ENCODE measurements around the gene GLCCI1. TPM values are rescaled to one million over a fixed set of nuclear protein-coding genes. Genes with fewer than 3 reads are reported as not detected.

The GLCCI1 gene
- polyA plus RNA-seq, 2 of the 4 experiments (the other 2 are of a cell fraction) = 1.2 to 2.8 TPM

DNA sequence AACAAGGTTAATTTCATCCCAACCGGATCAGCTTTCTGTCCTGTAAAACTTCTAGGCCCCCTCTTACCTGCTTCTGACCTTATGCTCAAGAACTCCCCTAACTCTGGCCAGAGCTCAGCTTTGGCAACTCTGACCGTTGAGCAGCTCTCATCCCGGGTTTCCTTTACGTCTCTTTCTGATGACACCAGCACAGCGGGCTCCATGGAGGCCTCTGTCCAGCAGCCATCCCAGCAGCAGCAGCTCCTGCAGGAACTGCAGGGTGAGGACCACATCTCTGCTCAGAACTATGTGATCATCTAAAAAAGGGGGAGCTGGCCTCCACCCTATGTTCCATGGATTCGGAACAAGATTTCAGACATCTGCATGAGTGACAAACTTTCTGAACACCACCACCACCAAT lies 117.6 kb downstream of the GLCCI1 start (continued):
- TF ChIP-seq RAD21 (conservative IDR thresholded peaks at IDR 0.05 in 1 of 2, IDR thresholded peaks at IDR 0.05 in 1 of 2) (no peak), RCOR1 (IDR thresholded peaks at IDR 0.05; ENCODE audit: low read depth, low read length) (no peak)

- FAIRE-seq (no peak), ATAC-seq (no peak), DNase-seq (ENCODE audit: low read depth in 1 of 2, low spot score in 1 of 2) (no peak)
- Histone ChIP-seq H3K4me1 (no peaks in the 10 kb centered on the region), H3K27ac (no peak overlapping the region), H3K9me3 (no peaks in the 10 kb centered on the region), H3K4me3 (no peak overlapping the region), H3K4me2 (no peak overlapping the region)
- ChIA-PET CTCF (interaction anchor here (2.0 kb wide), 1 partner anchor 14 kb away, joined by 10 read pairs; no protein-coding TSS in a partner anchor), POLR2A (no interaction called here)
- TF ChIP-seq ZSCAN20 (CRISPR knock-in tag; IDR thresholded peaks at IDR 0.05) (no peak), KDM1A (IDR thresholded peaks at IDR 0.05; ENCODE audit: low read depth) (no peak), ZNF302 (CRISPR knock-in tag; IDR thresholded peaks at IDR 0.05) (no peak), RAD21 (conservative IDR thresholded peaks at IDR 0.05 in 1 of 2, IDR thresholded peaks at IDR 0.05 in 1 of 2) (no peak), JUN (IDR thresholded peaks at IDR 0.05) (no peak), CEBPB (IDR thresholded peaks at IDR 0.05) (no peak), RFX5 (IDR thresholded peaks at IDR 0.05) (no peak), ZFP36 (IDR thresholded peaks at IDR 0.05; ENCODE audit: borderline replicate concordance, partially characterized antibody) (no peak), POLR2A (IDR thresholded peaks at IDR 0.05; ENCODE audit: low read length) (no peak), KDM5A (IDR thresholded peaks at IDR 0.05) (no peak)
- TF ChIP-seq, protein P1, sequence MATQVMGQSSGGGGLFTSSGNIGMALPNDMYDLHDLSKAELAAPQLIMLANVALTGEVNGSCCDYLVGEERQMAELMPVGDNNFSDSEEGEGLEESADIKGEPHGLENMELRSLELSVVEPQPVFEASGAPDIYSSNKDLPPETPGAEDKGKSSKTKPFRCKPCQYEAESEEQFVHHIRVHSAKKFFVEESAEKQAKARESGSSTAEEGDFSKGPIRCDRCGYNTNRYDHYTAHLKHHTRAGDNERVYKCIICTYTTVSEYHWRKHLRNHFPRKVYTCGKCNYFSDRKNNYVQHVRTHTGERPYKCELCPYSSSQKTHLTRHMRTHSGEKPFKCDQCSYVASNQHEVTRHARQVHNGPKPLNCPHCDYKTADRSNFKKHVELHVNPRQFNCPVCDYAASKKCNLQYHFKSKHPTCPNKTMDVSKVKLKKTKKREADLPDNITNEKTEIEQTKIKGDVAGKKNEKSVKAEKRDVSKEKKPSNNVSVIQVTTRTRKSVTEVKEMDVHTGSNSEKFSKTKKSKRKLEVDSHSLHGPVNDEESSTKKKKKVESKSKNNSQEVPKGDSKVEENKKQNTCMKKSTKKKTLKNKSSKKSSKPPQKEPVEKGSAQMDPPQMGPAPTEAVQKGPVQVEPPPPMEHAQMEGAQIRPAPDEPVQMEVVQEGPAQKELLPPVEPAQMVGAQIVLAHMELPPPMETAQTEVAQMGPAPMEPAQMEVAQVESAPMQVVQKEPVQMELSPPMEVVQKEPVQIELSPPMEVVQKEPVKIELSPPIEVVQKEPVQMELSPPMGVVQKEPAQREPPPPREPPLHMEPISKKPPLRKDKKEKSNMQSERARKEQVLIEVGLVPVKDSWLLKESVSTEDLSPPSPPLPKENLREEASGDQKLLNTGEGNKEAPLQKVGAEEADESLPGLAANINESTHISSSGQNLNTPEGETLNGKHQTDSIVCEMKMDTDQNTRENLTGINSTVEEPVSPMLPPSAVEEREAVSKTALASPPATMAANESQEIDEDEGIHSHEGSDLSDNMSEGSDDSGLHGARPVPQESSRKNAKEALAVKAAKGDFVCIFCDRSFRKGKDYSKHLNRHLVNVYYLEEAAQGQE (IDR thresholded peaks at IDR 0.05) = no peak
- WGBS (ENCODE audit: missing lambda C conversion rate) = 76% methylated on average over 6 of the region's 6 CpGs
These were observed 120.6 kb downstream of the GLCCI1 start for GRCh38 chr7:8089036-8089780.

GRCh38 chr7:8092140-8092539 lies 123.5 kb downstream of the GLCCI1 start:
- Histone ChIP-seq H3K9me3 (no peaks in the 10 kb centered on the region), H3K27ac (no peak overlapping the region), H3K4me3 (no peak overlapping the region), H3K4me1 (no peaks in the 10 kb centered on the region), H3K4me2 (no peak overlapping the region)
- ChIA-PET CTCF (no interaction called here), POLR2A (no interaction called here)
- DNase-seq (ENCODE audit: low read depth in 1 of 2, low spot score in 1 of 2) = no peak
- TF ChIP-seq FOXS1 (CRISPR knock-in tag; IDR thresholded peaks at IDR 0.05) (no peak), ZC3H11A (IDR thresholded peaks at IDR 0.05) (no peak), FOSB (CRISPR knock-in tag; IDR thresholded peaks at IDR 0.05) (no peak), CTCF (IDR thresholded peaks at IDR 0.05) (no peak), ZFP36 (IDR thresholded peaks at IDR 0.05; ENCODE audit: borderline replicate concordance, partially characterized antibody) (no peak), POLR2A (IDR thresholded peaks at IDR 0.05; ENCODE audit: low read length) (no peak), GATA3 (IDR thresholded peaks at IDR 0.05; ENCODE audit: borderline replicate concordance) (no peak), SMC3 (IDR thresholded peaks at IDR 0.05) (no peak), ZSCAN20 (CRISPR knock-in tag; IDR thresholded peaks at IDR 0.05) (no peak), MAFK (IDR thresholded peaks at IDR 0.05; ENCODE audit: partially characterized antibody) (no peak), PHF8 (IDR thresholded peaks at IDR 0.05; ENCODE audit: borderline replicate concordance, low read depth) (no peak), TFCP2L1 (CRISPR knock-in tag; IDR thresholded peaks at IDR 0.05) (no peak), NPAS2 (CRISPR knock-in tag; IDR thresholded peaks at IDR 0.05; ENCODE audit: borderline replicate concordance) (no peak)
- TF ChIP-seq, protein P2, sequence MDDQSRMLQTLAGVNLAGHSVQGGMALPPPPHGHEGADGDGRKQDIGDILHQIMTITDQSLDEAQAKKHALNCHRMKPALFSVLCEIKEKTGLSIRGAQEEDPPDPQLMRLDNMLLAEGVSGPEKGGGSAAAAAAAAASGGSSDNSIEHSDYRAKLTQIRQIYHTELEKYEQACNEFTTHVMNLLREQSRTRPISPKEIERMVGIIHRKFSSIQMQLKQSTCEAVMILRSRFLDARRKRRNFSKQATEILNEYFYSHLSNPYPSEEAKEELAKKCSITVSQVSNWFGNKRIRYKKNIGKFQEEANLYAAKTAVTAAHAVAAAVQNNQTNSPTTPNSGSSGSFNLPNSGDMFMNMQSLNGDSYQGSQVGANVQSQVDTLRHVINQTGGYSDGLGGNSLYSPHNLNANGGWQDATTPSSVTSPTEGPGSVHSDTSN (IDR thresholded peaks at IDR 0.05) = no peak
- no peak for FAIRE-seq
- ATAC-seq = no peak
- 55% methylated on average over 2 of the region's 2 CpGs for WGBS (ENCODE audit: missing lambda C conversion rate)
